BLaER1 treated with 17β-estradiol and CSF1 and Interleukin-3, amounts not matched to agents 10 nM and 100 nM (cell line): Measurements from ENCODE around the gene ASXL2.

Experiments
- H3K27ac ChIP-seq, 11 experiments: shearing (Covaris generic); formaldehyde crosslinking; 2 replicates each; pipeline ENCODE4 v1.8.1; 2022
- H3K27me3 ChIP-seq, 11 experiments: shearing (Covaris generic); formaldehyde crosslinking; 2 replicates each; pipeline ENCODE4 v1.8.1; 2022
- H3K36me3 ChIP-seq, 11 experiments: shearing (Covaris generic); formaldehyde crosslinking; 2 replicates each; pipeline ENCODE4 v1.8.1; 2022
- H3K4me1 ChIP-seq, 10 experiments: shearing (Covaris generic); formaldehyde crosslinking; 2 replicates each; pipeline ENCODE4 v1.8.1; 2022
- H3K4me2 ChIP-seq, 11 experiments: shearing (Covaris generic); formaldehyde crosslinking; 2 replicates each; pipeline ENCODE4 v1.8.1; 2022
- H3K4me3 ChIP-seq, 10 experiments: shearing (Covaris generic); formaldehyde crosslinking; 2 replicates each; pipeline ENCODE4 v1.8.1; 2022
- H3K9ac ChIP-seq, 11 experiments: shearing (Covaris generic); formaldehyde crosslinking; 2 replicates each; pipeline ENCODE4 v1.8.1; 2022
- H3K9me3 ChIP-seq, 11 experiments: shearing (Covaris generic); formaldehyde crosslinking; replicated peaks in 1 of 11; 2 replicates each; pipeline ENCODE4 v1.8.1; 2022
- H4K20me1 ChIP-seq, 11 experiments: shearing (Covaris generic); formaldehyde crosslinking; 2 replicates each; pipeline ENCODE4 v1.8.1; 2022
- Cebpa-rat ChIP-seq, 11 experiments: shearing (Covaris generic); IDR thresholded peaks; 2 replicates each; pipeline ENCODE4 v1.8.1; 2022

The ASXL2 gene

DNA sequence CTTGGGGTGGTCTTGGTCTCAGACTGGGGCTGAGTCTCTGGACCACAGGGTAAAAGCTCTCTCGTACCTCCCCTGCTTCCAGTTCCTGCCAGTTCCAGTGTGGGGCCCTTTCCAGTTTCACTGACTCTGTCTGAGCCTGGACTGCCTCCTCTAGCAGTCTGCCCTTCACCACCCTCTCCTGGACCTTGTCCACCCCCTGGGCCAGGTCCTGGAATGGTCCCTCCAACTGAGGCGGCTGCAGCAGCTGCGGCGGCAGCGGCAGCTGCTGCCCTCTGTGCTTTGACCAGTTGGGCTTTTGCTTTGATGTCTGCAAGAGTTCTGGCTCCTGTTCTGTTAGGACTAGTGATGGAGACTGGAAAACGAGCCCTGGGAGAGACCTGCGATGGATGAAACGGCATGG is 134.2 kb downstream of the ASXL2 start:
- Histone ChIP-seq H3K36me3 (peaks cover 77 to 96% (median 87%) of the 10 kb centered on the region in 11 experiments), H3K9me3 (no peaks in the 10 kb centered on the region), H3K4me1 (peaks cover 12 to 39% (median 21%) of the 10 kb centered on the region in 10 experiments; a peak in 19 of 20 replicates), H3K9ac (no peak overlapping the region; a peak in 2 of 22 replicates), H4K20me1 (peaks cover 0 to 44% (median 9%) of the 10 kb centered on the region in 11 experiments; a peak in 13 of 22 replicates), H3K4me2 (peak overlapping the region; percentile 4 to 57 (median 45); a peak in 19 of 22 replicates), H3K27me3 (no peaks in the 10 kb centered on the region), H3K27ac (peak overlapping the region in 3 of 11 experiments; percentile 14 to 42 (median 37); a peak in 2 of 22 replicates), H3K4me3 (no peak overlapping the region)
- no peak for TF ChIP-seq Cebpa-rat (IDR thresholded peaks at IDR 0.05)

DNA sequence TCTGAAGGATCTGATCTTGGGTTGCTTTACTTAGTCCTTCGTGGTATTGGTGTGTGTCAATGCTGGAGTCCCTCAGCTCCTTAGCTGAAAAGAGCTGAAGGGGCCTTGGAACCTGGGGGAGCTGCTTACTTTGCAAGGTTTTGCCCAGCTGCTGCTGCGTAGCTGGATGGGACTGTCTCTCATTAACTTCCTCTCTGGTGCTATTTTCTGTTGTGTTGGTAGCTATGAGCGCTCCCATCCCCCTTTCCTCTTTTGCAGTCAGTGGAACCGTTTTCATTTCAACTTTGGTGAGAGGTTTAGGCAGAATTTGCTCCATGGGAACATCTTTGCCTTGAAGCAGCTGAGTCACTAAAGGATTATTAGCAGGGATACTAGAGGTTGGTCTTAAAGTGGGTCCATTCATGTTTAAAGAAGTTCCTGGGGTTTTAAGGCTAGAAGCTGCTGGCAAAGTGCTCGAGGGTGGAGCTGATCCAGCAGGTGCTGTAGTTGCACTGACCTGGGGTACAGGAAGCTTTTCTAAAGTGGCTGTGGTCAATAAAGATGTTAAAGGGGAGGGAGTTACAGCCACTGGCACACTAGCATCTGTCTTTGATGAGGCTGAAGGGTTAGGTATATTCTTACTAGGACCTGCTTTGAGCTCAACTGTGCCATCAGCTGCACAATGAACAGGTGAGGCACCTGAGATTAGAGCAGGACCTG is 135.0 kb downstream of the ASXL2 start:
- peak overlapping the region; percentile 4 to 57 (median 45) for H3K4me2 ChIP-seq
- H4K20me1 ChIP-seq = peaks cover 0 to 39% (median 9%) of the 10 kb centered on the region in 11 experiments; a peak in 13 of 22 replicates
- H3K27me3 ChIP-seq = no peaks in the 10 kb centered on the region
- TF ChIP-seq Cebpa-rat (IDR thresholded peaks at IDR 0.05) = no peak
- H3K4me3 ChIP-seq = no peak overlapping the region
- no peaks in the 10 kb centered on the region for H3K9me3 ChIP-seq
- peaks cover 12 to 39% (median 21%) of the 10 kb centered on the region in 10 experiments; a peak in 19 of 20 replicates for H3K4me1 ChIP-seq
- peaks cover 73 to 88% (median 80%) of the 10 kb centered on the region in 11 experiments for H3K36me3 ChIP-seq
- H3K9ac ChIP-seq = peak overlapping the region in 2 of 11 experiments; percentile 13 to 20; a peak in 2 of 22 replicates
- peak overlapping the region in 6 of 11 experiments; percentile 4 to 42 (median 26); a peak in 6 of 22 replicates for H3K27ac ChIP-seq

DNA sequence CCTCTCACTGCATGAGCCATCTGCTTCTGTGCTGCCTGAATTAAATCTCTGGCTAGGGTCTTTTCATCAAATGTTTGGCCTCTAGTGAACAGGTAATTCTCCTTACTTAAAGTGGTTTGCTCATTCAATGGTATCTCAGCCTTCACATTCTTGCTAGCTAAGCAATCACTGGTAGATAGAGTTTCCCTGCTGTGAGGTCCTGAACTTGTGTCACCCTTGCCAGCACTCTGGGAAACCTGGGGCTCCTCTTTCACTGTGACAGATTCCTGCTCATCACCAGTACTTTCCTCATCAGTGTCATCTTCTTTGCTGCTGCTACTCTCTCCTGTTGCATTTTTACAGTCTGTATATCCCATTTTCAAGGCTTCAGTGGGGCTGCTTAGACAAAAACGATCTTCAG is 135.8 kb downstream of the ASXL2 start:
- Histone ChIP-seq H3K4me2 (peak overlapping the region in 3 of 11 experiments; percentile 23 to 54 (median 45); a peak in 4 of 22 replicates), H3K4me3 (no peak overlapping the region), H3K9me3 (no peaks in the 10 kb centered on the region), H3K27me3 (no peaks in the 10 kb centered on the region), H3K9ac (peak overlapping the region in 1 of 11 experiments; percentile 20; a peak in 1 of 22 replicates), H3K36me3 (peaks cover 66 to 80% (median 72%) of the 10 kb centered on the region in 11 experiments), H3K4me1 (peaks cover 12 to 39% (median 21%) of the 10 kb centered on the region in 10 experiments; a peak in 19 of 20 replicates), H4K20me1 (peaks cover 0 to 34% (median 9%) of the 10 kb centered on the region in 11 experiments; a peak in 13 of 22 replicates), H3K27ac (peak overlapping the region in 3 of 11 experiments; percentile 7 to 37 (median 14); a peak in 3 of 22 replicates)
- no peak for TF ChIP-seq Cebpa-rat (IDR thresholded peaks at IDR 0.05)

GRCh38 chr2:25740810-25741381 is 137.4 kb downstream of the ASXL2 start:
- H3K27ac ChIP-seq = peak overlapping the region in 2 of 11 experiments; percentile 18 to 47; a peak in 5 of 22 replicates
- H3K27me3 ChIP-seq = no peaks in the 10 kb centered on the region
- H3K9ac ChIP-seq = no peak overlapping the region
- H3K4me3 ChIP-seq = no peak overlapping the region
- H3K4me2 ChIP-seq = peak overlapping the region in 4 of 11 experiments; percentile 12 to 39 (median 30); a peak in 5 of 22 replicates
- H3K9me3 ChIP-seq = no peaks in the 10 kb centered on the region
- H3K36me3 ChIP-seq = peaks cover 50 to 69% (median 61%) of the 10 kb centered on the region in 11 experiments
- no peak for TF ChIP-seq Cebpa-rat (IDR thresholded peaks at IDR 0.05)
- H4K20me1 ChIP-seq = peaks cover 0 to 28% (median 9%) of the 10 kb centered on the region in 11 experiments; a peak in 14 of 22 replicates
- H3K4me1 ChIP-seq = peaks cover 12 to 39% (median 21%) of the 10 kb centered on the region in 10 experiments; a peak in 19 of 20 replicates

- peaks cover 0 to 10% (median 2%) of the 10 kb centered on the region in 11 experiments; a peak in 11 of 22 replicates for H4K20me1 ChIP-seq
- no peak overlapping the region for H3K4me2 ChIP-seq
- peaks cover 8 to 28% (median 14%) of the 10 kb centered on the region in 10 experiments; a peak in 19 of 20 replicates for H3K4me1 ChIP-seq
- peaks cover 30 to 47% (median 39%) of the 10 kb centered on the region in 11 experiments for H3K36me3 ChIP-seq
- no peaks in the 10 kb centered on the region for H3K9me3 ChIP-seq
- no peak overlapping the region for H3K9ac ChIP-seq
- no peaks in the 10 kb centered on the region for H3K27me3 ChIP-seq
- H3K27ac ChIP-seq = no peak overlapping the region
- no peak overlapping the region for H3K4me3 ChIP-seq
- TF ChIP-seq Cebpa-rat (IDR thresholded peaks at IDR 0.05) = no peak
Measured at GRCh38 chr2:25738383-25739343, 139.6 kb downstream of the ASXL2 start.

- Histone ChIP-seq H3K4me3 (no peak overlapping the region), H3K9me3 (no peaks in the 10 kb centered on the region), H3K36me3 (peaks cover 14 to 30% (median 23%) of the 10 kb centered on the region in 11 experiments; a peak in 21 of 22 replicates), H4K20me1 (no peaks in the 10 kb centered on the region; a peak in 1 of 22 replicates), H3K4me2 (no peak overlapping the region), H3K27ac (no peak overlapping the region), H3K27me3 (no peaks in the 10 kb centered on the region), H3K9ac (no peak overlapping the region), H3K4me1 (peaks cover 0 to 14% (median 4%) of the 10 kb centered on the region in 10 experiments; a peak in 10 of 20 replicates)
- TF ChIP-seq Cebpa-rat (IDR thresholded peaks at IDR 0.05) = no peak
Measured at GRCh38 chr2:25736899-25737515, 141.3 kb downstream of the ASXL2 start.

- no peaks in the 10 kb centered on the region; a peak in 1 of 22 replicates for H4K20me1 ChIP-seq
- H3K9ac ChIP-seq = no peak overlapping the region
- TF ChIP-seq Cebpa-rat (IDR thresholded peaks at IDR 0.05) = no peak
- H3K4me1 ChIP-seq = peaks cover 0 to 3% (median 0%) of the 10 kb centered on the region in 10 experiments; a peak in 6 of 20 replicates
- H3K4me2 ChIP-seq = no peak overlapping the region
- H3K9me3 ChIP-seq = no peaks in the 10 kb centered on the region
- H3K36me3 ChIP-seq = peaks cover 6 to 19% (median 11%) of the 10 kb centered on the region in 11 experiments; a peak in 16 of 22 replicates
- no peak overlapping the region for H3K27ac ChIP-seq
- no peaks in the 10 kb centered on the region for H3K27me3 ChIP-seq
- no peak overlapping the region for H3K4me3 ChIP-seq
Measured at GRCh38 chr2:25735835-25736234, 142.5 kb downstream of the ASXL2 start.

- Histone ChIP-seq H3K9ac (no peak overlapping the region), H3K27me3 (no peaks in the 10 kb centered on the region), H3K27ac (no peak overlapping the region), H3K4me2 (no peak overlapping the region), H4K20me1 (no peaks in the 10 kb centered on the region), H3K4me3 (no peak overlapping the region), H3K4me1 (no peaks in the 10 kb centered on the region), H3K9me3 (no peaks in the 10 kb centered on the region), H3K36me3 (no peaks in the 10 kb centered on the region)
- no peak for TF ChIP-seq Cebpa-rat (IDR thresholded peaks at IDR 0.05)
Measured at GRCh38 chr2:25728559-25728958, 149.7 kb downstream of the ASXL2 start.
